Activated CD8-positive, alpha-beta memory T cell treated with anti-CD3 and anti-CD28 coated beads for 4 hours (primary cell): ENCODE results near the gene LY6G6D.

Source experiments
- DNase-seq, 2 donors: peaks; one replicate each; pipeline ENCODE4 v3.0.0-alpha.2; 2020; ENCODE audit warnings: low read depth in 2 of 2

Gene LY6G6D, protein sequence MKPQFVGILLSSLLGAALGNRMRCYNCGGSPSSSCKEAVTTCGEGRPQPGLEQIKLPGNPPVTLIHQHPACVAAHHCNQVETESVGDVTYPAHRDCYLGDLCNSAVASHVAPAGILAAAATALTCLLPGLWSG

DNA sequence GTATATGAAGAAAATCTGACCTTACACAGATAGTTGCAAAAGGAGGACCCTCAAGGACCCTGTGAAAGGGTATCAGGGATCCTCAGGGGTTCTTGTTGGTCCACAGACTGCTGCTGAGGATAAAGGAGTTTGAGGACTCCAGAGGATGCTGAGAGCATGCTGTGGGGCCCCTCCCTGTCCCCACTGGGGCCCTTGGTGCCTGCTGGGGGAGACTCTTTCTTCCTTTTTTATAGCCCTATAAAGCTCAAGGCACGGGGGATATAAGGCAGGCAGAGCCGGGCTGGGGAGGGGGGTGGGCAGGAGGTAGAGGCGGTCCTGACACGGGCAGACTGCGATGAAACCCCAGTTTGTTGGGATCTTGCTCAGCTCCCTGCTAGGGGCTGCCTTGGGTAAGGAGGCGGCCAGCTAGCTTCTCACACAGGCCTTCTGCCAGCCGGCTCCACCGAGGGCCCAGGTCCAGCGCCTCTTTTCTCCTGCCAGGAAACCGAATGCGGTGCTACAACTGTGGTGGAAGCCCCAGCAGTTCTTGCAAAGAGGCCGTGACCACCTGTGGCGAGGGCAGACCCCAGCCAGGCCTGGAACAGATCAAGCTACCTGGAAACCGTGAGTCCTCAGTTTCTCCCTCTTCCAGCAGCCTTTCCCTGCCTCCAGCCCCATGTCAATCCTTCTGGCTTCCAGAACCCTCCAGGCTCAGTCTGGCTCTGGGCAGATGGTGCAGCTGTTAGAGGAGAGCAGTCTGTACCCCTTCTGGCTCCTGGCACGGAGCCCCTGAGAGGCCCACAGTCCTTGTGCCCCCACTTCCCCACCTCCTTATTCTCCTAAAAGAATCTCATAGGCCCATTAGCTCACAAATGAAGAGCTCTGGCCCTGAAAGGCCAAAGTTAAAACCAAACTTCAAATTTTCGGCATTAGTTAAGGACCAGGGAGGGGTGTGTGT is at the start of gene LY6G6D:
Gene LY6G6D (plus strand): TSS at position 327 of the 937 bp plus-strand sequence. CDS start 8 bp downstream, at position 335.
- no peak for DNase-seq

DNA sequence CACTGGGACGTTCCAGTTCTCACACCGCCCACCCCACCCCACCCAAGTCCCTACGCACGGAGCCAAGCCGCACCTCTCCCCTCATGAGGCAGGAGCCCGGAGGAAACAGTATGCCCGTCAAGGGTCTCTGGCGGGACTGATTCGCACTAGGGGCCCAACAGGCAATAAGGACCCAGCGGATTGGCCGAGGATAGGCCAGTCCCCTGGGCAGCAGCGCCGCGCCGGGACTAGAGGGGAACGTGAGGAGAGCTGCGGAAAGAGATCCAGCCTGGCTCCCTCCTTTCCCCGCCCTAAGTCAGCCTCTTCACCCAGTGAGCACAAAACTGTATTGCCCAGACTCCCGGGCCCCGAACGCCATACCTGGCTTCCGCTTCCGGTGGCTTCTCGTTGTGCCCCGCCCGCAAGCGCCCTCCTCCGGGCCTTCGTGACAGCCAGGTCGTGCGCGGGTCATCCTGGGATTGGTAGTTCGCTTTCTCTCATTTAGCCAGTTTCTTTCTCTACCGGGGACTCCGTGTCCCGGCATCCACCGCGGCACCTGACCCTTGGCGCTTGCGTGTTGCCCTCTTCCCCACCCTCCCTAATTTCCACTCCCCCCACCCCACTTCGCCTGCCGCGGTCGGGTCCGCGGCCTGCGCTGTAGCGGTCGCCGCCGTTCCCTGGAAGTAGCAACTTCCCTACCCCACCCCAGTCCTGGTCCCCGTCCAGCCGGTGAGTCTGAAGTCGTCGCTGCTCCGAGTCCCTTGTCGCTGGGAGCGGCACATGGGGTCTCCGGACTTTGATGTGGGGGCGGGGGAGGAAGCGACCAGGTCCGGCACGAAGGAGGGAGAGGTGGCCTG is 49.4 kb upstream of the LY6G6D start, which contains the start of gene CSNK2B:
Gene CSNK2B (plus strand): TSS at position 580 of the 836 bp plus-strand sequence. CDS start 752 bp downstream, outside the sequence.
- DNase-seq, result peak; percentile 94 to 96

DNA sequence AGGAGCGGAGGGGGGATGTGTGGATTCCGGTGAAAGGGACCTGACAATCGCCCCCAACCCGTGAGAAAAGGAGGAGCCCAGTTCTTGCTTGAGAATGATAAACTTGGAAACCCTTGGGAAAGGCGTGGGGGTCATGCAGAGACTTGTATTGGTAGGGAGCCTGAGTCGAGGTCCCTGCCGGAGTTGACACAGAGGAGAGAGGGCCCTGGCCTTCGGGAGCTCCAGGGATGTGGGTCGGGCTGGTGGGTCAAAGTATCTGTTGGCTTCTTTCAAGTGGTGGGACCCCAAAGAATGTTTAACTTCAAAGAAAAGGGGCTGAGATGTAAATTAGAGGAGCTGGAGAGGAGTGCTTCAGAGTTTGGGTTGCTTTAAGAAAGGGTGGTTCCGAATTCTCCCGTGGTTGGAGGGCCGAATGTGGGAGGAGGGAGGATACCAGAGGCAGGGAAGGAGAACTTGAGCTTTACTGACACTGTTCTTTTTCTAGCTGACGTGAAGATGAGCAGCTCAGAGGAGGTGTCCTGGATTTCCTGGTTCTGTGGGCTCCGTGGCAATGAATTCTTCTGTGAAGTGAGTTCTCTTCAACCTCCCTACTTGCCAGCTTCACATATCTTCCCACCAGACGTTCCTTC is 48.7 kb upstream of the LY6G6D start:
- DNase-seq, result no peak

DNA sequence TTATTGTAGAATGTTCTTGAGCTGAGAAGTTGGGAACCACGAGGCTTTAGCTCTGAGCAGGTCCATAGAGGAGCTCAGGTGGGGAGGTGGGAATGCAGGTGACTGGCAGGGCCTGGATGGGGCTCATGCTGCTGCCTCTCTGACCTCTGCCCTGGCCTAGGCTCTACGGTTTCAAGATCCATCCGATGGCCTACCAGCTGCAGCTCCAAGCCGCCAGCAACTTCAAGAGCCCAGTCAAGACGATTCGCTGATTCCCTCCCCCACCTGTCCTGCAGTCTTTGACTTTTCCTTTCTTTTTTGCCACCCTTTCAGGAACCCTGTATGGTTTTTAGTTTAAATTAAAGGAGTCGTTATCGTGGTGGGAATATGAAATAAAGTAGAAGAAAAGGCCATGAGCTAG is 45.5 kb upstream of the LY6G6D start, which contains the start of gene LY6G5B:
Gene LY6G5B (plus strand): TSS at position 301 of the 400 bp plus-strand sequence. CDS start 975 bp downstream, outside the sequence.
- DNase-seq, result no peak

DNA sequence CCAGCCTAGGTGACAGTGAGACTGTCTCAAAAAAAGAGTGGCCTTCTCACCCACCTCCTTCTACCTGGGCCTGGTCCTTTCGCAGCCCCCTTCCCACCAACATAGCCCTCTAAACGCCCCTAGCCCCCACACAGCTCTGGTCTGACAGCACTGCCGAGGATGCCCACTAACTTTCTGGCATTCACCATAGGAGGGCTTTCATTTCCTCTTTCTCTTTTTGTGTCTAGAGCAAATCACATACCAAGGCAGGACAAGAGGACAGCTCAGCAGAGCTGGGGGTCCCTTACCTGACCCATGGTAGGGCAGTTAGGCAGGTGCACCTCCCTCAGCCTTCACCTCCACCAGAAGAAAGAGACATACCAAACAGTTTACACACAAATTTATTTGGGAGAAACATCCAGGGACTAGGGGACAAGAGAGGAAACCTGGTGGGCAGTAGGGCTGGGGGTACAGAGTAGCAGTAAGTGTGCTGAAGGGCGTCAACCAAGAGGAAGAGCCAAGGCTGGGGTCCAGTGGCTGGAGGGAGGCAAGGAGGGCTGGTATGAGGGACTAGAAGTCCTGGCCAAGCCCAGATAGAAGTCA is 38.7 kb upstream of the LY6G6D start:
- DNase-seq, result no peak

DNA sequence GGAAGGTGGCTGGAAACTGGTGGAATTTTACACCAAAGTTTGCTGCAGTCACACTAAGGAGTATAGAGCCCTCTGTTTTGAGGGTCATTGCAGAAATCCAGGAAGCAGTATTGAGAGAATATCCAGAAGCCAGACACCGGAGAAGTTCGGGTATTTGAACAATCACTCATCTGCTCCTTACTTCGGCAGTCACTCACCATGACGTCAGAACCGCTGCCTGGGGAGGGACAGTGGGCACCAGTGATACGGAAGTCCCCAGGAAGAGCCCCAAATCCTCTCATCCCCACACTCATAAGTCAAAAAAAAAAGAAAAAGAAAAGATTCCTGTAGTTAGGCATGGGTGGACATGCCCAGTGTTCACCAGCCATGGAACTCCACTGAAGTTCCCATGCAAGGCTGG is 38.2 kb upstream of the LY6G6D start:
- no peak for DNase-seq

DNA sequence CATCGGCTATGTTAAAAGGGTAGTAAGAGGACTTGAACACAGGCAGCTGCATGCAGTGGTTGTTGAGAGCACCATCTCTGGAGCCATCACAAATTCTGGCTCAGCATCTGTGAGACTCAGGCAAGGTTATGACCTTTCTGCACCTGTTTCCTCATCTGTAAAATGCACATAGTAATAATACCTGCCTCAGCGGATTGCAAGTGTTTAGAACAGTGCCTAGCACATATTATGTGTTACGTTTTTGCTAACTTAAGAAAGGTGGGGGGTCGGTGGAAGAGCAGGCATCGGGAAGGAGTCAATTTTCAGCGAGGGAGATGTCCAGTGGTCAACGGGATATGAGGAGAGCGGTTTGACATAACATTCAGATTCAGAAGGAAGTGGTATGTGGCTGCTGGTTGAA is 37.2 kb upstream of the LY6G6D start:
- no peak for DNase-seq

DNA sequence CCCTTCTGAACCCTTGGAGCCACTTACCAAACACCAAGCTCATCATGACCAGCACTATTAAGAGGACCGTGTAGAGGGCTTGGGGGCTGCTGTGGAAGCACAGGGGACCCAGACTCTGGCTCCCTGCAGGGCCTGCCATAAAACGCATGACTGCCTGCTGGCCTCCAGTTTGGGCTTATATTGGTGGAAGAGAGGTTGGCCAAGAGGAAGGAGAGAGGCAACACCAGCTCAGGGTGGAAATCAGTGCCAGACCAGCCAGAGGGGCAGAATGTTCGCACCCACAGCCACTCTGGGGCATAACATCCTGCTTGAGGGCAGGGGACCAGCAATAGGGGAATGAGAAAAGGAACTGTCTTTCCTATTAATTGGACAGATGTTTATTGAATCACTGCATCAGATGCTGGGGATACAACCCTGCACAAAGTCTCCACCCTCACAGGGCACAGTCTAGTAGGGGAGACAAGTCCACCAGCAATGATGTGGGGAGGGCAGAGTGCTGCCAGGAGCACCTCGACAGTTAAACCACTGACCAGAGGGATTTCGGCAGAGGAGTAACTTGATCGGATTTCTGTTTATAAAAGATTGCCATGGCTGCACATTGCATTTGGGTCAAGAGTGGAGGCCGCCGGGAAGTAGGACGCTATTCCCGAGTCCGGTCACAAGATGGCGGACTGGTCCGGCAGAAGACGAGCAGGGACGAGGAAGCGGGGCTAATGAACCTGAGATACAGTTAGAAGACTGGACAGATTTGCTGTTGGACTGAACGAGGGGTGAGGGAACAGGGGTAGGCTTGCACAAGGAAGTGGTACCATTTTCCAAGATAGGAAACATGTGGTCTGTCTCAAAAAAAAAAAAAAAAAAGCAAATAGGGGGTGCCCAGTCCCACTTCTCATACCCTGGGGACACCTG is 34.7 kb upstream of the LY6G6D start, which contains the start of gene LY6G5C:
Gene LY6G5C (minus strand): TSS at position 842 of the 909 bp plus-strand sequence. CDS start 694 bp downstream, at position 148.
- peak in 1 of 2 donors; percentile 32 for DNase-seq

DNA sequence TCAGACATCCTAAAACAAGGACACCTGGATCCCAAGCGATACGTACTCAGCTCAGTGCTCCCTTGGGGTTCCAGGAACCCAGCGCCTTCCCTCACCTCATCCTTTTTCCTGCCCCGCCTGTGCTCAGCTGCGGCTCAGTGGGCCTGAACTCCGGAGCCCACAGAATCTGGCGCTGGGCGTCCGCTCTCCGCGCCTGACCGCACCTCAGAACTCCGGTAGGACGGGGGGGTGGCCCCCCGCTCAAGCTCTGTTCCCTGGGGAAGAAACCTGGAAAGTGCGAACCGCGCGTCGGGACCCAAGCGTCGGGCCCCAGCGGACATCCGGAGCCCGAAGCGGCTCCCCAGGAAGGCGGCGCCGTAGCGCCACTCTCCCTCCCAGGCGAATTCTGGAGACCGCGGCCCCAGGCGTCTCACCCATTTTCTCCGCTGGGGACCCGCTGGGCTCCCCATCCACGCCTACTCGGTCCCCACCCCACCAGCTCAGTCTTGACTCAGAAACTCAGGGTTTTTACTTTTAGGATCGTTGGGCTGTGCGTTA is 33.9 kb upstream of the LY6G6D start:
- no peak for DNase-seq

DNA sequence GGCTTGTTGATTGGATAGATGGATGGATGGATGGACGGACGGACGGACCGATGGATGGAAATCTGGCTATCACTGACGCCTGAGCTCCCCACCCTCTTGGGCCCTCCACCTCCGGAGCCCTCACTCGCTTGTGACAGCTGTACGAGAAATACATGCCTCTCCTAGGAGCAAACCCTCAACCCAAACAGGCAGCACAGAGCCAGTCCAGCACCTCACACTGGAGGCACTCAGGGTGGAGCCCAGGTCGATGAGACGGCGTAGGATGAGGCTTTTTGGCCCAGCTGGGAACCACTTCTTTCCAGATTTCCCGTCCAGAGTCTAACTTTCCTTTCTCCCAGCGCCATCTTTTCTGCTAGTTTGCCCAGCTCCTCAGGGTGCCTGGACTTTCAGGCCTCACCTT is 31.6 kb upstream of the LY6G6D start:
- no peak for DNase-seq

DNA sequence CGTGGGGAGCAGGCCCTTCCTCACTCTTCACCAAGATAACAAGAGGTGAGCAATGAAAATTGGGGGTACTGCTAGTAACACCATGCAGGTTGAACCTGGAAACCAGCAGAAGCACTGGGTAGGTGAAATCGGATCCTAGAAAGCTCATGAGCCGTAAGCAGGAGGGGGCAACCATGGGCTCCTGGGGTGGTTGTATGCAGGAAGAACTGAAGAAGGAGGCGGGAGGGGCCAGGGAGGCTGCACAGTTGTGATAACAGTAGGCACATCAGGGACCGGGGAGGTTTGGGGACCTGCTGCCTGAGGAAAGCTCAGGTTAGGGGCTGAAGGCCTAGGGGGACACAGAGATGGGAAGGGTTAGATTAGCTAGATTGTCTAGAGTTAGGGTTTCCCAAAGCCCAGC is 28.7 kb upstream of the LY6G6D start:
- no peak for DNase-seq

DNA sequence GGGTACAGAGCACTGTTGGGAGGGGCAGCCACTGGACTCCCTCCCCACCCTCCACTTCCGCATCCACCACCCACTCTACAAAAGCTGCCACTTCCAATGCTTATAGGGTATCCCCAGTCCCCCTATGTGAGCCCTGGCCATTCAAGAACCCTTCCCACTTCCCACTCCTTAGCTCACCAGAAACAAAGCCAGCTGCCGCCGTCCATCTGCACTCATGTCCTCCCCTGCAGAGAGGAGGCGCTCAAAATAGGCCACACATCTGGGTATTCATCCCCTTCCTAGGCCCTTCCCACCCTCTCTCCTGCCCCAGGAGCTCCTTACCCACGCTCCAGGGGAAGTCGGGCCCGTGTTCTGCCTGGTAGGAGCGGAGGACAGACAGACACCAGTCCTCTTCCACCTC is 27.8 kb upstream of the LY6G6D start:
- DNase-seq, result no peak

DNA sequence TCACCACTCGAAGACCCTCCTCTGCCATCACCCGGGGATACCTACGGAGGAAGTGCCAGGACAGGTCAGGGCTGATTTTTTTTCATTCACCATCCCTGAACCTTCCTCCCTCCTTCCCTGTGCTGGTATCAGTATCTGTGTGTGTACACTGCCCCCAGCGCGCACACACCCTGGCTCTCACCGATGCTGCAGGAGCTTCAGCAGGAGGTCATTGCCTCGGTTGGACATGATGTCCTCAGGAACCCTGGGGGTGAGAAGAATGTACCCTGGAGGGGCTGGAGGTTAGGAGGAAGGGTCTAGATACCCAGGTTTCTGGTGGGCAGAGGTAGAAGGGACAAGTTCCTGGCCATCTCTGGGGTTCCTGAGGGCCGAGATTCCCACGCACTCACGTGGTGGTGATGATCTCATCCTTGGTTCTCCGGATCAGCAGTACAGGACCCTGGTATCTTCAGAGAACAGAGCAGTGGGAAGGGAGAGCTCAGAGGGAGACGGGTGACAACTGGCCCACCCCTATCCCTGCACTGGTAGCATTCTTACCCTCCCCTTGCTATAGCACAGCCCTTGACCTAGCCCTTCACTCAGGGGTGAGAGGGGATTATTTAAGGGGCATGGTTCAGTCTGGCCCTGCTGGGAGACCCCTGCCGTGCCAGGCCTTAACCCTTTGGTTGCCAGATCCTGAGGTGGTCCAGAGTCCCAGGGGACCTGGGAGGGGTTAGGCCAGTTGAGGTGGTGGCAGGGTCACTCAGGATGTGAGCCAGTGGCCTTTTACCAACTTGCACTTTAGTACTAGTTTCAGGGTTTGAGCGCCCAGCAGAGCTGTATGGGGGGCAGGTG is 27.1 kb upstream of the LY6G6D start:
- DNase-seq, result no peak

DNA sequence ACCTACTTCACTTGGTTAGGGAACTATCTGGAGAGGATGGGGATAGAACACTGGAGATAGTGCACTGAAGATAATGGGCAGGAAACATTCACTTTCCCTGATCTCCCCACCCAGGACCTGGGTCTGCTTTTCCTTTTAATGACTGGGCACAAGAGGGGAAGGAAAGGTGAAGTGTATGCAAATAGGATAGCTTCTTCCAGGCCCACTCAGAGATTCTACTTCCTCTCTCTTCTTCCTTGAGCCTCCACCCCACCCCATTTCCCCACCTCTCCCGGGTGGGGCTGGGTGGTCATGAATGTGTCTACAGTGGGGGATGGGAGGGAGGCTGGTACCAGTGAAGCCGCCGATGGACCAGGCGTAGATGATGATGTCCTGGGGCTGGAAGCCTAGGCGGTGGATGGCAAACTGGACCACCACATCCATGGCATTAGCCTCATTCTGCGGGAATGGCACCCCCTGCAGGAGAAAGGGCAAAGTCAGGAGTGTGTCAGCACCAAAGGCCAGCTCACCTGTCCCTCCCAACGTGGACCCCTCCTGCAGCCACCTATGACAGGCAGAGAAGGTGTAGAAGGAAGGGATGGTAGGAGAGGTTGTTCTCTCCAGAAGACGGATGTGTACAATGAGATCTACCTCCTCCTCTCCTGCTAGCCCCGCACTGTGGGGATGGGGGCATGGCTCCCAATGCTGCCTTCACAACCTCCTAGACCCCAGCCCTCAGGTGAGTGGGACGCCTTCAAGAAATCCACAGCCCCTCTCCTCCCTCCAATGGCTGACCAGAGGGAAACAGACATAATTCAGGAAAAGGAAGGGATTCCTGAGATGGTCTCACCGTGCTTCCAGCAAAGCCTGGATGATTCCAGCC is 25.7 kb upstream of the LY6G6D start:
- DNase-seq, result no peak

DNA sequence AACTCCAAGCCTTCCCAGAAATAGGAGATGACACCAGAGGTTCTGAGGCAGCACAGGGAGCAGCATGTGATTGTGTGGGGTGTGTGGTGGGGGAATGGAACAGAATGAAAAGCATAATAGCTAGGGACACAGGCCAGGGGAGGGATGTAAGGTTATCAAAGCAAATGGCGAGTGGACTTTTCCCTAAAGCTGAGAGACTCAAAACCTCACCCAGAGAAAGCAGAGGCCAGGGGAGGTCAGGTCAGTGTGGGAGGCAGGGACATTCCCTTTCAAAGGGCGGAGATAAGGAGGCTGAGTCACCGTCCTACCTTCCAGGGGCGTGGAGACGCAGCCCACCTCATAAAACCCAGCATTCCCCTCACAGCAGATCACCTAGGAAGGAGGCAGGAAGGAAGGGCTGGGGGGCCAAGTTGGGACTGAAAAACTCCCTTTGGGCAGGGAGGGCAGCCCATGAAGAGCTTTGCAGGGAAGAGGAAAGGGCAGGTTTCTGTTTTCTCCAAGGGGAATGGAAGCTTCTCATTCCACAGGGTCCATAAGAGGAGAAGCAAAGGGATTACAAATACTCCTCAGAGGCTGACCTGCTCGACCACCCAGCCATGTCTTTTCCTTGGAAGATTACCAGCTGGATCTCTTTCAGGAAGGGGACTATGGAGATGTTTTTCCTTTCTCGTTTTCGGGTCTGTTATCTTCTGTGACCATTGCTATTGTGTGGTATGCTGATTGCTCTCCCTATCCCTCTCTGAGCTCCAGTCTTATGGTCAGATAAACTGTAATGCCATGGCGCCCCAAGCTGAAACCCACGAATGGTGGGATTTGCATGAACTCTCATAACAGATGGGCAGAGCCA is 24.7 kb upstream of the LY6G6D start:
- no peak for DNase-seq

DNA sequence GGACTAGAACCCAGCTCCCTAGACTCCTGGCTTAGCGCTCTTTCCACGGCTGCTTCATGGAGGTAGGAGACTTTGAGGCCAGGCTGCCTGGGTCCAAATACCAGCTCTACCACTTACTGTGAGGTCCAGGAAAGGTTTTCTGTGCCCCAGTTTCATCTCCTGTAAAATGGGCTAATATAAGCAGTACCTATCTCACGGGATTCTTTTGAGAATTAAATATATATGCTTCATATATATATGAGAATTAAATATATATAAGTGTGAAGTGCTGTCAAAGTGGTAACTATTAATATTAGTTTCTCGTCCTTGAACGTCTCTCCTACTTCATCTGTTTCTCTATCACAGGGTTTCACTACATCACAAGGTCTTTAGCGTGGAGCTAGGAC is 24.1 kb upstream of the LY6G6D start:
- no peak for DNase-seq

DNA sequence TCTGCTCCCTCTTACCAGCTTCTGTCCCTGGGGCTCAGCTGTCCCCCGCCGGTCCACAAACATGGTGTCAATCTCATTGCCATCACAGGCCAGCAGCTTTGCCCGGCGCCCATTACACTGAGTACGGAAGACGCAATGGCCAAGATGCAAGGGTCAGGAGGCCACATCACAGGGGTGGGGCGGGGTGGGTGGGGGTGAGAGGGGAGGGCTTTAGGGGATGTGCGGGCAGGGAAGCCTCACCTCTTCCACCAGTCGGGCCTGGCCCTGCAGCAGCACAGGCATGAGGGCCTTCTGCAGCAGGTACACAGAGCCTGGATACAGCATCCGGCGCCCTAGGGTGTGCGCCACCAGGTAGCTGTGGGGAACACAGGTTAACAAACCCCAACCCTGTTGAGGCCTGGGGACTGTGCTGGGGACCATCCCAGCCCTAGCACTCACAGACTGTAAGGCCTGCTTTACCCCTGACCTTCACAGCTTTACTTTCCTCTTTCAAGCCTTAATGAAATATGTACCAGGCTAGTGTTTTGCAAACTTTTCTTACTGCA is 23.5 kb upstream of the LY6G6D start:
- no peak for DNase-seq
